Measurements from ENCODE around the gene GLRA3.

Gene GLRA3

GRCh38 chr4:174627473-174627872, 201.6 kb downstream of the GLRA3 start:
- TF ChIP-seq, protein P1, sequence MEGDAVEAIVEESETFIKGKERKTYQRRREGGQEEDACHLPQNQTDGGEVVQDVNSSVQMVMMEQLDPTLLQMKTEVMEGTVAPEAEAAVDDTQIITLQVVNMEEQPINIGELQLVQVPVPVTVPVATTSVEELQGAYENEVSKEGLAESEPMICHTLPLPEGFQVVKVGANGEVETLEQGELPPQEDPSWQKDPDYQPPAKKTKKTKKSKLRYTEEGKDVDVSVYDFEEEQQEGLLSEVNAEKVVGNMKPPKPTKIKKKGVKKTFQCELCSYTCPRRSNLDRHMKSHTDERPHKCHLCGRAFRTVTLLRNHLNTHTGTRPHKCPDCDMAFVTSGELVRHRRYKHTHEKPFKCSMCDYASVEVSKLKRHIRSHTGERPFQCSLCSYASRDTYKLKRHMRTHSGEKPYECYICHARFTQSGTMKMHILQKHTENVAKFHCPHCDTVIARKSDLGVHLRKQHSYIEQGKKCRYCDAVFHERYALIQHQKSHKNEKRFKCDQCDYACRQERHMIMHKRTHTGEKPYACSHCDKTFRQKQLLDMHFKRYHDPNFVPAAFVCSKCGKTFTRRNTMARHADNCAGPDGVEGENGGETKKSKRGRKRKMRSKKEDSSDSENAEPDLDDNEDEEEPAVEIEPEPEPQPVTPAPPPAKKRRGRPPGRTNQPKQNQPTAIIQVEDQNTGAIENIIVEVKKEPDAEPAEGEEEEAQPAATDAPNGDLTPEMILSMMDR (IDR thresholded peaks at IDR 0.05; ENCODE audit: low read depth, low read length) = no peak
- no peaks in the 10 kb centered on the region for H3K27me3 ChIP-seq (ENCODE audit: insufficient read depth, low read depth, severe bottlenecking)
- DNase-seq = no peak
- H3K9me3 ChIP-seq (ENCODE audit: severe bottlenecking) = no peaks in the 10 kb centered on the region
- no peak overlapping the region for H3K4me3 ChIP-seq (ENCODE audit: low read depth, low read length)
- no peak overlapping the region for H3K27ac ChIP-seq
- no peaks in the 10 kb centered on the region for H3K36me3 ChIP-seq

- no peaks in the 10 kb centered on the region for H3K27me3 ChIP-seq (ENCODE audit: insufficient read depth, low read depth, severe bottlenecking)
- H3K27ac ChIP-seq = no peak overlapping the region
- DNase-seq = no peak
- no peak overlapping the region for H3K4me3 ChIP-seq (ENCODE audit: low read depth, low read length)
- no peaks in the 10 kb centered on the region for H3K36me3 ChIP-seq
- TF ChIP-seq, protein P1 (IDR thresholded peaks at IDR 0.05; ENCODE audit: low read depth, low read length) = no peak
- no peaks in the 10 kb centered on the region for H3K9me3 ChIP-seq (ENCODE audit: severe bottlenecking)
Measured at GRCh38 chr4:174626342-174627008, 202.6 kb downstream of the GLRA3 start.

DNA sequence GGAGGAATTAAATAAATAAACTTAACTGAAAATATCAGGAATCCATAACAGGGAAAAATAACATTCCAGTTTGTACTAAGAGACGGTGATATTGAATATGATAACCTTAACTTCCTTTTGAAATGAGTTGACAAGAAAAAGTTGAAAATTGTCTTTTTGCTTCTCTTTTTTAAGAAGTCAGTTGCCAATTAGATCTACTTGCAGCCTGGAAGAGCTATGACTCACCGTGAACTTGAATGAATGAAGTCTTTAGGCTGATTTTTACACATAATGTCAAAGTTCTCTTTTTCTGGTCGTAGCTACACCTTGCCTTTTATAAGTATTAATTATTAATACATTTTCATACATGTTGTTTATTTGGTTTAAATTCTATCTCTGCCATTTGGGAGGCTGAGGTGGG, 212.4 kb downstream of the GLRA3 start:
- H3K27me3 ChIP-seq (ENCODE audit: insufficient read depth, low read depth, severe bottlenecking) = no peaks in the 10 kb centered on the region
- no peak overlapping the region for H3K4me3 ChIP-seq (ENCODE audit: low read depth, low read length)
- no peaks in the 10 kb centered on the region for H3K36me3 ChIP-seq
- no peak overlapping the region for H3K27ac ChIP-seq
- TF ChIP-seq, protein P1 (IDR thresholded peaks at IDR 0.05; ENCODE audit: low read depth, low read length) = no peak
- DNase-seq = no peak
- peaks cover under 1% of the 10 kb centered on the region for H3K9me3 ChIP-seq (ENCODE audit: severe bottlenecking)

GRCh38 chr4:174613979-174614378, 215.1 kb downstream of the GLRA3 start:
- Histone ChIP-seq H3K27ac (no peak overlapping the region), H3K9me3 (ENCODE audit: severe bottlenecking) (peaks cover 3% of the 10 kb centered on the region), H3K4me3 (ENCODE audit: low read depth, low read length) (no peak overlapping the region), H3K36me3 (no peaks in the 10 kb centered on the region), H3K27me3 (ENCODE audit: insufficient read depth, low read depth, severe bottlenecking) (no peaks in the 10 kb centered on the region)
- DNase-seq = no peak
- TF ChIP-seq, protein P1 (IDR thresholded peaks at IDR 0.05; ENCODE audit: low read depth, low read length) = no peak

DNA sequence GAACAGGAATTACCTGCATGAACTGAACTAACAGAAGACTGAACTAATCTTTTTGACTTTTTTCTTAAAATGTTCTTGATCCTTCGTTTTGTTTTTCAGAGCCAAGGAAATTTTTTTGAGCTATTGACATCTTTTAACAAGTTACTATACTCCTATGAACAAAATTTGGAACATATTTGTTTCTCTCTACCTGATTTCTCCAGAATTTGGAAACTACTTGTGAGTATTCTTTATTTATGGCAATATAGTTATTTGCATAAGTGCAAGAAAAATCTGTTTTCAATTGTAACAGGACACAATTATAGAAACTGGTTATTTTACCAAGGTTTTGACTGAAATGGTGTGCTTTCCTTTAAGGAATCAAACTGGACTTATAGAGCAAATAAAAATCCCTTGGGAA, 217.3 kb downstream of the GLRA3 start:
- Histone ChIP-seq H3K4me3 (ENCODE audit: low read depth, low read length) (no peak overlapping the region), H3K36me3 (no peaks in the 10 kb centered on the region), H3K27ac (no peak overlapping the region), H3K9me3 (ENCODE audit: severe bottlenecking) (peaks cover 3% of the 10 kb centered on the region), H3K27me3 (ENCODE audit: insufficient read depth, low read depth, severe bottlenecking) (no peaks in the 10 kb centered on the region)
- TF ChIP-seq, protein P1 (IDR thresholded peaks at IDR 0.05; ENCODE audit: low read depth, low read length) = no peak
- no peak for DNase-seq

- H3K27ac ChIP-seq = no peak overlapping the region
- no peaks in the 10 kb centered on the region for H3K36me3 ChIP-seq
- DNase-seq = no peak
- TF ChIP-seq, protein P1 (IDR thresholded peaks at IDR 0.05; ENCODE audit: low read depth, low read length) = no peak
- H3K27me3 ChIP-seq (ENCODE audit: insufficient read depth, low read depth, severe bottlenecking) = no peaks in the 10 kb centered on the region
- H3K9me3 ChIP-seq (ENCODE audit: severe bottlenecking) = peaks cover 3% of the 10 kb centered on the region
- no peak overlapping the region for H3K4me3 ChIP-seq (ENCODE audit: low read depth, low read length)
Measured at GRCh38 chr4:174607792-174608191, 221.3 kb downstream of the GLRA3 start.

Measured in WERI-Rb-1 (cell line).